GM18870 (cell line): ENCODE results near the gene WDR87.

Experiments
- ATAC-seq: cut with Tn5 transposase; IDR thresholded peaks from one replicate; pipeline ENCODE4 v1.9.1; 2021; ENCODE audit warnings: moderate library complexity; ENCODE audit not compliant: unreplicated experiment

The WDR87 gene

GRCh38 chr19:37905946-37906868 is at the start of gene WDR87:
TSS of gene WDR87 (minus strand) at chr19:37906594. CDS start at chr19:37898239, 8,355 bp downstream.
- ATAC-seq: no peak

GRCh38 chr19:37955986-37956385 is 49.6 kb upstream of the WDR87 start:
- no peak for ATAC-seq

- ATAC-seq: no peak
Measured at GRCh38 chr19:37954421-37954874, 48.1 kb upstream of the WDR87 start.

- no peak for ATAC-seq
Measured at GRCh38 chr19:37953918-37954303, 47.5 kb upstream of the WDR87 start.

- no peak for ATAC-seq
Measured at GRCh38 chr19:37953171-37953917, 47.0 kb upstream of the WDR87 start.

GRCh38 chr19:37951816-37952210 is 45.4 kb upstream of the WDR87 start:
- ATAC-seq: no peak

GRCh38 chr19:37950471-37951175 is 44.2 kb upstream of the WDR87 start:
- ATAC-seq: no peak

- no peak for ATAC-seq
Measured at GRCh38 chr19:37948362-37948761, 42.0 kb upstream of the WDR87 start.

GRCh38 chr19:37947778-37948177 is 41.4 kb upstream of the WDR87 start:
- ATAC-seq: no peak

- no peak for ATAC-seq
Measured at GRCh38 chr19:37946132-37946531, 39.7 kb upstream of the WDR87 start.

GRCh38 chr19:37943480-37943879 is 37.1 kb upstream of the WDR87 start:
- ATAC-seq: no peak

- no peak for ATAC-seq
Measured at GRCh38 chr19:37942516-37942902, 36.1 kb upstream of the WDR87 start.

- no peak for ATAC-seq
Measured at GRCh38 chr19:37941782-37942515, 35.6 kb upstream of the WDR87 start.

GRCh38 chr19:37938353-37938752 is 32.0 kb upstream of the WDR87 start:
- no peak for ATAC-seq

GRCh38 chr19:37936886-37937285 is 30.5 kb upstream of the WDR87 start:
- ATAC-seq: no peak

- ATAC-seq: no peak
Measured at GRCh38 chr19:37936166-37936565, 29.8 kb upstream of the WDR87 start.

GRCh38 chr19:37935341-37935740 is 28.9 kb upstream of the WDR87 start:
- no peak for ATAC-seq

- no peak for ATAC-seq
Measured at GRCh38 chr19:37933937-37934358, 27.6 kb upstream of the WDR87 start.

GRCh38 chr19:37932985-37933936 is 26.9 kb upstream of the WDR87 start:
- ATAC-seq: no peak
